ENCODE measurements around the gene KCNMA1.

GRCh38 chr10:77380723-77381122 lies 256.9 kb downstream of the KCNMA1 start:
- TF ChIP-seq CTCF (IDR thresholded peaks at IDR 0.05) (no peak), POLR2AphosphoS5 (IDR thresholded peaks at IDR 0.05) (no peak), EP300 (IDR thresholded peaks at IDR 0.05) (no peak), POLR2A (IDR thresholded peaks at IDR 0.05) (no peak)
